ENCODE measurements around the gene PHF20. TPM values are rescaled to one million over a fixed set of nuclear protein-coding genes. Genes with fewer than 3 reads are reported as not detected.

Gene PHF20
- total and polyA plus RNA-seq, 2 of the 8 experiments (the other 6 are each of a cell fraction or from before 2014, with no cell fraction given), result 25.6 to 70.1 TPM

DNA sequence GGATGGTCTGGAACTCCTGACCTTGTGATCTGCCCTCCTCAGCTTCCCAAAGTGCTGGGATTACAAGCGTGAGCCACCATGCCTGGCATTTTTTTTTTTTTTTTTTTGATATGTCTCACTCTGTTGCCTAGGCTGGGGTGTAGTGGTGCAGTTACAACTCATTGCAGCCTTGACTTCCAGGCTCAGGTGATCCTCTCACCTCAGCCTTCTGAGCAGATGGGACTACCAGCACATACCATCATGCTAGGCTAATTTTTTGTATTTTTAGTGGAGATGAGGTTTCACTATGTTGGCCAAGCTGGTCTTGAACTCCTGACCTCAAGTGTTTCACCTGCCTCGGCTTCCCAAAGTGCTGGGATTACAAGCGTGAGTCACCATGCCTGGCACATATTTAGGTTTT is 34.3 kb downstream of the PHF20 start:
- Histone ChIP-seq H3K9ac (replicated peaks in 1 of 4; ENCODE audit: extremely low read depth in 1 of 4, low read depth in 3 of 4, low read length in 3 of 4) (no peak overlapping the region), H3K27me3 (replicated peaks in 1 of 4; ENCODE audit: control insufficient read depth in 3 of 4, extremely low read depth in 1 of 4, insufficient read depth in 3 of 4, low read length in 3 of 4) (no peaks in the 10 kb centered on the region), H3K23me2 (ENCODE audit: low read depth, low read length) (no peaks in the 10 kb centered on the region), H2BK15ac (ENCODE audit: low read length) (no peak overlapping the region), H3K9me3 (ENCODE audit: insufficient read depth in 2 of 2, low read depth in 1 of 2, low read length in 1 of 2) (no peaks in the 10 kb centered on the region), H3K79me2 (ENCODE audit: control insufficient read depth in 1 of 2, insufficient read depth in 2 of 2, low read length in 2 of 2) (peaks cover 0 to 31% of the 10 kb centered on the region in 2 experiments; a peak in 2 of 4 replicates), H4K20me1 (replicated peaks in 1 of 2; ENCODE audit: control insufficient read depth in 1 of 2, insufficient read depth in 2 of 2, low read length in 2 of 2) (peaks cover 0 to 2% of the 10 kb centered on the region in 2 experiments), H3K18ac (ENCODE audit: extremely low read depth, low read length) (no peak overlapping the region), H3K4me2 (ENCODE audit: insufficient read depth in 1 of 2, low read depth in 2 of 2, low read length in 2 of 2) (no peak overlapping the region), H3K79me1 (ENCODE audit: low read depth, low read length) (no peaks in the 10 kb centered on the region; the same call in 1 of the 2 replicates), H2AK5ac (ENCODE audit: low read depth, low read length) (no peak overlapping the region), H3K27ac (ENCODE audit: low read depth, low read length) (no peak overlapping the region), H3K23ac (ENCODE audit: insufficient read length) (no peak overlapping the region), H2BK120ac (replicated peaks; ENCODE audit: low read depth, low read length) (no peak overlapping the region), H2BK5ac (ENCODE audit: low read depth, low read length) (no peak overlapping the region), H3K4ac (replicated peaks; ENCODE audit: insufficient read length, low read depth, low read length) (no peak overlapping the region), H4K91ac (replicated peaks; ENCODE audit: insufficient read length, low read length) (no peak overlapping the region), H4K5ac (ENCODE audit: insufficient read length, low read depth, low read length) (no peak overlapping the region), H3K4me1 (replicated peaks in 1 of 4; ENCODE audit: control insufficient read depth in 3 of 4, insufficient read depth in 4 of 4, low read length in 3 of 4) (no peaks in the 10 kb centered on the region), H3K36me3 (ENCODE audit: control insufficient read depth in 2 of 4, insufficient read depth in 4 of 4, low read length in 3 of 4) (peaks cover 5 to 21% (median 15%) of the 10 kb centered on the region in 4 experiments), H3K14ac (ENCODE audit: insufficient read length) (no peak overlapping the region), H2AFZ (ENCODE audit: low read length) (no peak overlapping the region), H2BK12ac (ENCODE audit: low read depth, low read length) (no peak overlapping the region), H3K56ac (replicated peaks; ENCODE audit: insufficient read length, low read depth, low read length) (no peak overlapping the region), H4K8ac (ENCODE audit: extremely low read depth, insufficient read depth, low read length) (no peak overlapping the region), H3K4me3 (ENCODE audit: extremely low read depth in 1 of 4, insufficient read depth in 2 of 4, low read depth in 3 of 4, low read length in 4 of 4) (no peak overlapping the region), H2BK20ac (ENCODE audit: low read length) (no peak overlapping the region)
- TF ChIP-seq TAF7 (optimal IDR thresholded peaks at IDR 0.05; ENCODE audit: borderline replicate concordance, low read depth, low read length), result no peak
- TF ChIP-seq RFX5 (IDR thresholded peaks at IDR 0.05; ENCODE audit: borderline replicate concordance, low read depth, low read length), result no peak
- ChIA-PET POLR2A (ENCODE audit: partially characterized antibody) (interaction anchor here (0.6 to 0.7 kb wide), 2 partner anchors 24 to 611 kb away, joined by 3 to 5 read pairs; no protein-coding TSS in a partner anchor), CTCF (ENCODE audit: partially characterized antibody) (no interaction called here)
- FAIRE-seq (no peak), DNase-seq (ENCODE audit: low read depth in 1 of 2, low spot score in 2 of 2) (no peak)
- WGBS, 2 experiments (ENCODE audit: extremely low coverage in 1 of 2, insufficient coverage in 1 of 2, insufficient read length in 1 of 2, insufficient replicate concordance in 2 of 2, low coverage in 1 of 2, low lambda C conversion rate in 2 of 2, missing lambda C conversion rate in 1 of 2), result 86% methylated on average over 2 of the region's 3 CpGs; no CpG with 5 or more reads in 1 of the 2 experiments
